Epithelial cell of proximal tubule (primary cell): ENCODE results near the gene PDGFA. TPM values are rescaled to one million over a fixed set of nuclear protein-coding genes. Genes with fewer than 3 reads are reported as not detected.

Experiments used
- DNase-seq: peaks from one replicate; pipeline ENCODE4 v3.0.0-alpha.2; 2011; ENCODE audit warnings: low read depth
- H3K4me3 ChIP-seq: 2 replicates; pipeline ENCODE4 v1.5.1; 2011; ENCODE audit warnings: low read depth, mild to moderate bottlenecking, low read length
- CTCF ChIP-seq: conservative IDR thresholded peaks from 2 replicates; pipeline ENCODE4 v1.5.1; 2012; ENCODE audit warnings: low read depth, mild to moderate bottlenecking, low read length
- total RNA-seq: library from RNA; depleted of rRNA; stranded (reverse); fragments of >200 nt; gene quantifications from 2 replicates; pipeline ENCODE4 v1.2.3, GENCODE V29; 2015

PDGFA gene
- total RNA-seq, 1 donor from 2014 or later: 27.3 TPM

DNA sequence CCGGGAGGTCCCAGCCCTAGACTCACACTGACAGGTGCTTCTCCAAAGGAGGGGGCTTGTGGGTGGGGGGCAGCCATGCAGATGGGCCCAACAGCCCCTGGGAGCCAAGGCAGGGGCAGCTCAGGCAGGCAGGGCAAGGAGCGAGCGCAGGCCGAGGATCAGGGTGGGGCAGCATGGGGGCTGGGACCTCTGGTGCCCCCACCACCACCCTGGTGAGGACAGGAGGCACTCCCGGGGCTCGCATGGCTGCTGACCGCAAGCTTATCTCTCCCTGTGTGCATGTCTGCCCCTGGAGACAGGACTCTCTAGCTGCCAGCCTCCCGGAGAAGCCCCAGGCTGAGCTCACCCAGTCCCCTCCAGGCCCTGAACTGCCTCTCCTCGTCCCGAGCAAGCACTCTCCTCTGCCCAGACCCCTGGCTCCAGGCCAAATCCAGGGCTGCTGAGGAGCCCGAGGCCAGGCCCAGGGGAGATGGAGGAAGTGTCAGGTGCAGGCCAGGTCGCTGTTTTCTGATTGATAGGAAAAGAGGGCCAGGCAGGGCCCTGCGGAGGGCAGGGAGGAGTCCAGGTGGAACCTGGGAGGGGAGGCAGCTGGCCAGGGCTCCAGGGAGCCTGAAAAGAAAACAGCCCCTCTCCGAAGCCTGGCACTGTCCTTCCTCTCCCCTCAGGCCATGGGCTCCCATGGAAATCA, 39.0 kb downstream of the PDGFA start:
- no peak overlapping the region for H3K4me3 ChIP-seq
- no peak for TF ChIP-seq CTCF
- no peak for DNase-seq

DNA sequence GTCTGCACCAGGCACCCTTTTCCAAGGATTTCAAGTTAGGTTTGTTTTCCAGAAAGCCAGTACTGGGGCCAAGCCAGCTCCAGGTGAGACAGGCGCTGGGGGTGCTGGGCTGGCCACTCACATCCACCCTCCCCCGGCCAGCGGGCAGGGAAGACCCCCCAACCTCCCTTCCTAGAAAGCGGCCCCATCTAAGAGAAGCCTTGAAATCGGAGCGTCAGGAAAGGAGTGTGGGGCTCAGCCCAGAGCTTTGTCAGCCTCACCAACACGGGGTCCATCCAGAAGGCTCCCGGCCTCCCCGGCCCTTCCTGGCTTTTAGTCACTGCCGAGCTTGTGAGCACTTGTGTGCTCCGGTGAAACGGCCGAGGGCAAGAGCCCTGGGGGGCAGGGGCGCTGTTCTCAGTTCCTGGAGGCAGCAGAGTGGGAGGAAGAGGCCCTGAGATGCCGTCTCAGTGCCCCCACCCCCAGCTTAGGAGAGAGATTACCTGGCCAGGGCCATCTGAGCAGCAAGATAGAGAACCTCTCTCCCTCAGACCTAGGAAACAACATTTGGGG, 39.6 kb downstream of the PDGFA start:
- TF ChIP-seq CTCF: no peak

DNA sequence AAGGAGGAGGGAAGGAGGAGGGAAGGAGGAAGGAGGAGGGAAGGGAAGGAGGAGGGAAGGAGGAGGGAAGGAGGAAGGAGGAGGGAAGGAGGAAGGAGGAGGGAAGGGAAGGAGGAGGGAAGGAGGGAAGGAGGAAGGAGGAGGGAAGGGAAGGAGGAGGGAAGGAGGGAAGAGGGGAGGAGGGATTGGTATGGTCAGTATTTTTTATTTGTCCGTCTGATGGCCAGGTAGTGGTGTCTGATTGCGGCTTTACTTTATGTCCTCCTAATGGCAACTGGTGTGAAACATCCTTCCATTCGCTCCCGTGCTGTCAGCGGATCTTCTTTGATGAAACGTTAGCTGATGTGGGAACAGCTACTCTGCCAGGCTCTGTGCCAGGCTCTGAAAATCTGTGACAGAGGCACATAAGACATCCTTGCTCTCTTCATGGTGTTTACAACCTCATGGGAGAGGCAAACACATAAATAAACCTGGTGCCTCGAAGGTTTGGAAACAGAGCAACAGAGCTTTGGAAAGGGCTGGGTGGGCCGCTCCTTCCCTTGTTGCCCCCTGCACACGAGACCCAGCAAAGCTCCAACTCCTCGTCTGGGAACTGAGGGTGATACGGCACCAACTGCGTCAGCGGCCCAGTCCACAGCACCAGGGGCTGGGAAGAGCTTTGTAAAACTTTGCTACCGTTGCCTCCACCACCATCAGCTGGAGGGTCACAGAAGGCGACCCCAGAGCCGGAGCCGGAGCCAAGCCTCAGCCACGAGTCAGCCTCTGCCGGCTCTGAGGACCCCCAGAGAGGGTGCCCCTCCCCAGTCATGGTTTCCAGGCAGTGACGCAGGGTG, 40.3 kb downstream of the PDGFA start:
- DNase-seq: no peak
- no peak for TF ChIP-seq CTCF
- no peak overlapping the region for H3K4me3 ChIP-seq

More for the DNA sequence above, 39.6 kb downstream of the PDGFA start:
- DNase-seq: no peak
- H3K4me3 ChIP-seq: no peak overlapping the region

GRCh38 chr7:477626-478220, 41.9 kb downstream of the PDGFA start:
- no peak overlapping the region for H3K4me3 ChIP-seq
- no peak for TF ChIP-seq CTCF
- no peak for DNase-seq

DNA sequence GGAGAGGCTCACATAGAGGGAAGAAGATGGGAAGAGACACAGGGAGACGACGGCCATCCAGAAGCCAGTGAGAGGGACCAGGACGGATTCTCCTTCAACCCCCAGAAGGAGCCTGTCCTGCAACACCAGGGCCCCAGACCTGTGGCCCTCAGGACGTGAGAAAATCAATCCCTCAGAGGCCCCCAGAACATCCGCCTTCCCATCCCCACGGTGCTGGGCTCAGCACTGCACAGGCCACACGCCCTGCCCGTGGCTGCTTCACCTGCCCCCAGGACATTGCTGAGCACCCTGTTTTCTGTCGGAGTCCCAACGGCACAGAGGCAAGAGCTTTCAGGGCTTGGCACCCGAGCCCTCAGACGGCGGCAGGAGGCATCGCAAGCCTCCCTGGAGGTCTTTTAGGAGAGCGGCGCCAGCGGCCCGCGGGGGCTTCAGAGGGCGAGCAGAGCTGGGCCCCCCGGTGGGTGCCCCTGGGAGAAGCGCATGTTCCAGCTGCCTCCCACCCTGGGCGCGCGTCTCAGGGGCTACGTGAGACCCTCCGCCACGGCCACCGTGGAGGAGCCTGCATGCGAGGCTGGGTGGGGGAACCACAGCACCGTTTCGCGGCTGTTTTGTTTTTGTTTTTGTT, 42.8 kb downstream of the PDGFA start:
- no peak overlapping the region for H3K4me3 ChIP-seq
- no peak for TF ChIP-seq CTCF

GRCh38 chr7:475951-476441, 43.6 kb downstream of the PDGFA start:
- no peak for TF ChIP-seq CTCF

More for the DNA sequence above, 42.8 kb downstream of the PDGFA start:
- DNase-seq: no peak

More at GRCh38 chr7:475951-476441, 43.6 kb downstream of the PDGFA start:
- no peak for DNase-seq
- no peak overlapping the region for H3K4me3 ChIP-seq
